Keratinocyte (primary cell): Measurements from ENCODE around the gene APOC1. TPM values are rescaled to one million over a fixed set of nuclear protein-coding genes. Genes with fewer than 3 reads are reported as not detected.

ENCODE experiments used
- DNase-seq: peaks from one replicate; pipeline ENCODE4 v3.0.0-alpha.2; 2011; ENCODE audit warnings: low read depth, missing footprints, low spot score
- FAIRE-seq: peaks from 2 replicates; lab custom pipeline; 2011; peaks lifted over from hg19 to GRCh38; lab: Jason Lieb, UNC
- H2AFZ ChIP-seq: 2 replicates; pipeline ENCODE4 v1.6.0; 2012; ENCODE audit warnings: low read length, control low read depth, inconsistent platforms; ENCODE audit not compliant: control insufficient read depth
- H3K27ac ChIP-seq: 2 replicates; pipeline ENCODE4 v1.5.1; 2011; ENCODE audit warnings: low read length; ENCODE audit not compliant: control insufficient read depth, insufficient read depth
- H3K27me3 ChIP-seq: 3 replicates; pipeline ENCODE4 v1.6.0; 2011; ENCODE audit warnings: low read length; ENCODE audit not compliant: control insufficient read depth, insufficient read depth; ENCODE audit errors: extremely low read depth
- H3K36me3 ChIP-seq, 2 experiments: 2 replicates in 1 of 2; 3 replicates in 1 of 2; pipeline ENCODE4 v1.5.1; 2011; ENCODE audit warnings: low read length in 2 of 2, mild to moderate bottlenecking in 1 of 2; ENCODE audit not compliant: control insufficient read depth in 2 of 2, insufficient read depth in 2 of 2; ENCODE audit errors: extremely low read depth in 1 of 2
- H3K4me1 ChIP-seq: 3 replicates; pipeline ENCODE4 v1.5.1; 2011; ENCODE audit warnings: low read length; ENCODE audit not compliant: control insufficient read depth, insufficient read depth; ENCODE audit errors: extremely low read depth
- H3K4me2 ChIP-seq: 3 replicates; pipeline ENCODE4 v1.6.0; 2011; ENCODE audit warnings: low read depth, low read length; ENCODE audit not compliant: control insufficient read depth, insufficient read depth; ENCODE audit errors: extremely low read depth
- H3K4me3 ChIP-seq, 3 experiments: fragments of 200-600 bp in 1 of 3; sonication (generic) in 1 of 3; 2 replicates in 2 of 3; 3 replicates in 1 of 3; pipeline ENCODE4 v1.5.1; 2011 to 2016; ENCODE audit warnings: low read length in 3 of 3, mild to moderate bottlenecking in 3 of 3, control low read depth in 2 of 3, inconsistent platforms in 1 of 3, low read depth in 1 of 3, mixed read lengths in 1 of 3, mixed run types in 1 of 3, moderate library complexity in 1 of 3; ENCODE audit not compliant: control insufficient read depth in 2 of 3, insufficient read depth in 2 of 3; ENCODE audit errors: extremely low read depth in 1 of 3
- H3K79me2 ChIP-seq: 2 replicates; pipeline ENCODE4 v1.6.0; 2012; ENCODE audit warnings: low read length; ENCODE audit not compliant: control insufficient read depth, insufficient read depth
- H3K9ac ChIP-seq: 3 replicates; pipeline ENCODE4 v1.6.0; 2011; ENCODE audit warnings: low read length; ENCODE audit not compliant: control insufficient read depth, insufficient read depth; ENCODE audit errors: extremely low read depth
- H3K9me1 ChIP-seq: 3 replicates; pipeline ENCODE4 v1.6.0; 2011; ENCODE audit warnings: low read length; ENCODE audit not compliant: control insufficient read depth, insufficient read depth; ENCODE audit errors: extremely low read depth
- H3K9me3 ChIP-seq: 2 replicates; pipeline ENCODE4 v1.5.1; 2012; ENCODE audit warnings: low read depth, low read length; ENCODE audit not compliant: control insufficient read depth
- H4K20me1 ChIP-seq: 3 replicates; pipeline ENCODE4 v1.6.0; 2011; ENCODE audit warnings: low read length; ENCODE audit not compliant: control insufficient read depth, insufficient read depth; ENCODE audit errors: extremely low read depth
- CTCF ChIP-seq, 3 experiments: IDR thresholded peaks in 1 of 3; conservative IDR thresholded peaks in 1 of 3; optimal IDR thresholded peaks in 1 of 3; 2 replicates in 2 of 3; 3 replicates in 1 of 3; pipeline versions ENCODE3 to v1.5.1; 2011; ENCODE audit warnings: low read length in 3 of 3, mild to moderate bottlenecking in 3 of 3, moderate library complexity in 2 of 3, control low read depth in 1 of 3, inconsistent platforms in 1 of 3; ENCODE audit not compliant: insufficient read depth in 2 of 3; ENCODE audit errors: extremely low read depth in 1 of 3
- EZH2 ChIP-seq: IDR thresholded peaks from one replicate; pipeline ENCODE4 v1.6.1; 2012; ENCODE audit warnings: inconsistent platforms, mild to moderate bottlenecking, low read length, moderate library complexity
- dilution Hi-C: fragments of 300-500 bp; cut with MboI; formaldehyde crosslinking; loops from one replicate; pipeline ENCODE4 v1.7.0; 2020; ENCODE audit warnings: low sequenced_read_pairs; ENCODE audit not compliant: extremely low pct_ligation_motif_present
- polyA plus RNA-seq, 5 experiments: library from polyadenylated mRNA; depleted of rRNA in 3 of 5; stranded (reverse) in 3 of 5; stranded (forward) in 1 of 5; unstranded in 1 of 5; fragments of >200 nt; gene quantifications; 1 replicate in 1 of 5; 2 replicates in 3 of 5; 3 replicates in 1 of 5; pipeline versions ENCODE4 v1.2.1 to v1.2.3, GENCODE V29; 2011 to 2012; ENCODE audit warnings: missing spikeins in 2 of 5, low read depth in 1 of 5, low replicate concordance in 1 of 5

The APOC1 gene
- polyA plus RNA-seq, 1 donor (not counting 4 experiments of a cell fraction or from before 2014, with no cell fraction given): 0.79 TPM

DNA sequence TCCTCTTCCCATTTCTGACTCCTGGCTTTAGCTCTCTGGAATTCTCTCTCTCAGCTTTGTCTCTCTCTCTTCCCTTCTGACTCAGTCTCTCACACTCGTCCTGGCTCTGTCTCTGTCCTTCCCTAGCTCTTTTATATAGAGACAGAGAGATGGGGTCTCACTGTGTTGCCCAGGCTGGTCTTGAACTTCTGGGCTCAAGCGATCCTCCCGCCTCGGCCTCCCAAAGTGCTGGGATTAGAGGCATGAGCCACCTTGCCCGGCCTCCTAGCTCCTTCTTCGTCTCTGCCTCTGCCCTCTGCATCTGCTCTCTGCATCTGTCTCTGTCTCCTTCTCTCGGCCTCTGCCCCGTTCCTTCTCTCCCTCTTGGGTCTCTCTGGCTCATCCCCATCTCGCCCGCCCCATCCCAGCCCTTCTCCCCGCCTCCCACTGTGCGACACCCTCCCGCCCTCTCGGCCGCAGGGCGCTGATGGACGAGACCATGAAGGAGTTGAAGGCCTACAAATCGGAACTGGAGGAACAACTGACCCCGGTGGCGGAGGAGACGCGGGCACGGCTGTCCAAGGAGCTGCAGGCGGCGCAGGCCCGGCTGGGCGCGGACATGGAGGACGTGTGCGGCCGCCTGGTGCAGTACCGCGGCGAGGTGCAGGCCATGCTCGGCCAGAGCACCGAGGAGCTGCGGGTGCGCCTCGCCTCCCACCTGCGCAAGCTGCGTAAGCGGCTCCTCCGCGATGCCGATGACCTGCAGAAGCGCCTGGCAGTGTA is 6.2 kb upstream of the APOC1 start:
- peaks cover 3% of the 10 kb centered on the region for H4K20me1 ChIP-seq
- FAIRE-seq: no peak
- H3K4me1 ChIP-seq: peaks cover 11% of the 10 kb centered on the region
- H3K4me2 ChIP-seq: no peak overlapping the region
- H3K36me3 ChIP-seq: peaks cover 4% of the 10 kb centered on the region in 2 experiments
- no peaks in the 10 kb centered on the region for H3K9me1 ChIP-seq
- no peak overlapping the region for H3K9ac ChIP-seq
- no peak overlapping the region for H2AFZ ChIP-seq
- TF ChIP-seq EZH2: no peak
- no peak for TF ChIP-seq CTCF (optimal IDR thresholded peaks at IDR 0.05 in 1 of 3, IDR thresholded peaks at IDR 0.05 in 1 of 3, conservative IDR thresholded peaks at IDR 0.05 in 1 of 3; ENCODE audit: extremely low read depth in 1 of 3, insufficient read depth in 2 of 3, low read length in 3 of 3)
- H3K79me2 ChIP-seq: no peaks in the 10 kb centered on the region
- H3K4me3 ChIP-seq: no peak overlapping the region
- DNase-seq: no peak
- no peak overlapping the region for H3K27ac ChIP-seq
- dilution Hi-C loops: no loop called here
- no peaks in the 10 kb centered on the region for H3K9me3 ChIP-seq
- peaks cover 9% of the 10 kb centered on the region for H3K27me3 ChIP-seq

DNA sequence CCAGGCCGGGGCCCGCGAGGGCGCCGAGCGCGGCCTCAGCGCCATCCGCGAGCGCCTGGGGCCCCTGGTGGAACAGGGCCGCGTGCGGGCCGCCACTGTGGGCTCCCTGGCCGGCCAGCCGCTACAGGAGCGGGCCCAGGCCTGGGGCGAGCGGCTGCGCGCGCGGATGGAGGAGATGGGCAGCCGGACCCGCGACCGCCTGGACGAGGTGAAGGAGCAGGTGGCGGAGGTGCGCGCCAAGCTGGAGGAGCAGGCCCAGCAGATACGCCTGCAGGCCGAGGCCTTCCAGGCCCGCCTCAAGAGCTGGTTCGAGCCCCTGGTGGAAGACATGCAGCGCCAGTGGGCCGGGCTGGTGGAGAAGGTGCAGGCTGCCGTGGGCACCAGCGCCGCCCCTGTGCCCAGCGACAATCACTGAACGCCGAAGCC is 5.6 kb upstream of the APOC1 start:
- Histone ChIP-seq H4K20me1 (peaks cover under 1% of the 10 kb centered on the region), H3K27me3 (peaks cover 9% of the 10 kb centered on the region), H3K9ac (no peak overlapping the region), H3K9me3 (no peaks in the 10 kb centered on the region), H3K4me3 (no peak overlapping the region), H3K36me3 (peaks cover under 1 to 2% of the 10 kb centered on the region in 2 experiments), H2AFZ (no peak overlapping the region), H3K4me1 (peaks cover 11% of the 10 kb centered on the region), H3K79me2 (no peaks in the 10 kb centered on the region), H3K4me2 (no peak overlapping the region), H3K27ac (no peak overlapping the region), H3K9me1 (no peaks in the 10 kb centered on the region)
- dilution Hi-C loops: no loop called here
- FAIRE-seq (no peak), DNase-seq (no peak)
- TF ChIP-seq EZH2 (no peak), CTCF (optimal IDR thresholded peaks at IDR 0.05 in 1 of 3, IDR thresholded peaks at IDR 0.05 in 1 of 3, conservative IDR thresholded peaks at IDR 0.05 in 1 of 3; ENCODE audit: extremely low read depth in 1 of 3, insufficient read depth in 2 of 3, low read length in 3 of 3) (no peak)
